GM15510 (cell line): Measurements from ENCODE around the gene RALGAPA2.

Source experiments
- POLR2A ChIP-seq: IDR thresholded peaks from 3 replicates; pipeline ENCODE4 v1.6.1; 2011; ENCODE audit warnings: borderline replicate concordance; ENCODE audit not compliant: insufficient read length; ENCODE audit errors: extremely low read depth

The RALGAPA2 gene

DNA sequence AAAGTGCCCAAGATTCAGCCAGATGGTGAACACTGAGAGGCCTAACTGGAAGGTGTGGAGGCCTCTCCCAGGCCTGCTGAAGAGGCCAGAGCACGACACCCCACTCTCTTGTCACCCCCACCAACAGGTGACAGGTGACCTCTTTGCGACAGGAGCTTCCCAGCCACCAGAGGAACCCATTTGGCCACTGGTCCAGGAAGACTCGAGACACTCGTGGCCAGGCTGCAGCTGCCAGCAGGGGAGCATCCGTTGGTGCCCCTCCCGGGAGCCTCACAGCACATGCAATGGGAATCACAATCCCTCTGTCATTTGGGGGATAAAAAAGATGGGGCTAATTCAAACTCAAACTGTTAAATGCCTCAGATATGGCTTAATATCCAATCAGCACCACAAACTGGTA, 181.2 kb downstream of the RALGAPA2 start:
- no peak for TF ChIP-seq POLR2A

DNA sequence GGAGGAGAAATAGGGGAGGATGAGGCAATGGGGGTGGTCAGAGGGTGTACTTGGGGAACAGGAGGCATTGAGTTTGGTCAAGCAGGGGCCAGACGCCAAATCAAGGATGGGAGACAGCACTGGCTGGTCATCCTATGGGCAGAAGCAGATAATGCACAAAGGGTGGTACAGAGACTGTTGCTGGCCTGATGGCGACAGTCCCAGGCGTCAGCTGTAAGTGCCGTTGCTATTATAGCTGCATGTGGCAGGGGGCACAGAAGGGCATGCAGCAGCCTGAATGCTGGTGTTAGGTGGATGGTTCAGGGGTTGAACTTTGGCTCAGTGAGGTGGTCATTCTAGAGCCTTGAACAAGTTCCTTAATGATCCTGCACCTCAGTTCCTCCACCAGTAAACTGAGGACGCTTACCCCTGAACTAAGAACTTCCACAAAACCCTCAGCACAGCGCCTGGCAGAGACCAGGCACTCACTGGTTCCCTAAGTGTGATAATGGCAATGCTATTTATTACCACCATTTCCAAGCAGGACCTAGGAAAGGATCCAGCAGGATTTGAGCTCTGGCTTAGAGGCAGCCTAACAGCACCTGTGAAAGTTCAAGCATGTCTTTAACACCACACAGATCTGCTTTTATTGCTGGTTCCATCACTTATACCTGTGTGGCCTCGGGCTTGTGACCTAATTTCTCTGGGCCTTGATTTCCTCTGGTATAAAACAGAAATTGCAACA, 181.9 kb downstream of the RALGAPA2 start:
- no peak for TF ChIP-seq POLR2A

DNA sequence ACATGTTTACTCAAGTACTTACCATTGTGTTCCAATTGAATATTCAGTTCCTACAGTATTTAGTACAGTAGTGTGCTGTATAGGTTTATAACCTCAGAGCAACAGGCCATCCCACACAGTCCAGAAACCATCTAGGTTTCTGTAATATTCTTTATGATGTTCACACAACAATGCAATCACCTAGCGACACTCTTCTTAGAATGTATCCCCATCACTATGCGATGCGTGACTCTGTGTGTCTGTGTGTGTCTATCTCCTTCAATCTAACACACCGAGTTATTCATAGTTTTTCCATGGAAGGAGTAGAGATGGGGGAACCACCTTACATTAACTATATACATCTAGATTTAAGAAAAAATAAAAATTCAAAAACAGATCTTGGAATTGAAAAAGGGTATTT, 182.8 kb downstream of the RALGAPA2 start:
- no peak for TF ChIP-seq POLR2A

DNA sequence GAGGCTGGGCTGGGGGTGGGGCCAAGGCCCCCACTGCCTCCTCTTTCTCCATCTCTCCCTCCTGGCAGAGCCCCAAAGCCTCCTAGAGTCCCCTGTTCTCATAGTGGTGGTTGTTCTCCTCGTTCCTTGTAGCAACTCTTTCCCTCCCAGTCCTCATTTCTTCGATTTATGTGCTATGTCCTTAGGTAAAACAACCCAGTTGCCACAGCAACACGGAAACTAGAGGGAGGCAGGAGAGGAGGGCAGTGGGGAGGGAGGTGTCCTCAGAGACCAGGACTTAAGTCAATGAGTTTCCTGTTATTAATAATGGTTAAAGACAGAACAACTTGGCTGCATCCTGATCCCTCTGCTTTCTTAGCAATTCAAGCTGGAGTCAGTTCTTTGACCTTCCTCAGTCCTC, 183.6 kb downstream of the RALGAPA2 start:
- no peak for TF ChIP-seq POLR2A

DNA sequence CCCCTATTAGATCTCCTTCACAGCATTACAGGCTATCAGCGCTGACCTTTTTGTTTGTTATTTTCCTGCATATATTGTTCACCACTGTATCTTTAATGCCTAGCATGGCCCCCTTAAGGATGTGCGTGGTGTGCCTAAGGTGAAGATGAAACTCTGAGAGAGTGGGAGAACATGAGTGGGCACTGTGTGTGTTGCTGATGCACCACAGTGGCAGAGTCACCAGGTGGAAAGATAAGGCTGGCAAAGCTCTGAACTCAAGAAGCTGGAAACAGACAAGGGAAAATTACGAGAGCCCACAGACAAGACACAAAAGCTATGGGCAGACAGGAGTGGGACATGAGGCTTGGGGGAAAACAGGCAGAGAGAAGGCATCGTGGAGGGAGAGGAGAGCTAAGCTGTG, 184.8 kb downstream of the RALGAPA2 start:
- TF ChIP-seq POLR2A: no peak

DNA sequence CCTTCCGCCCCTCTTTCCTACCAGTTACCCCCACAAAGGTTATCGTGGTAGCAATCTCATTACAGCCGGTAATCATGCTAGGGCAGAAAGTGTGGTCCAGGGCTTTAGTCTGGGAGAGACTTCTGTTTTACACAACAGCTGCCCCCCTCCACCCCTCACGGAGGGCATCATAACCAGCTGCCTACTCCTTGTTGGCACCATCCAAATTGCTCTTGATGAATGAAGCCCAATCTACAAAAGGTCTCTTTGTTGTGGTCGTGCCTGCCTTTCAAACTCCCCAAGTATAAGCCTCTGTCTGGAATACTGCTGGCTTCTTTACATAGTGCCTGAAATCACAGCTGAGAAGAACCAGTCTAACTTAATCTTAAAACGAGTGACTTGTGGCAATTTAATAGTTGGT, 186.7 kb downstream of the RALGAPA2 start:
- no peak for TF ChIP-seq POLR2A

DNA sequence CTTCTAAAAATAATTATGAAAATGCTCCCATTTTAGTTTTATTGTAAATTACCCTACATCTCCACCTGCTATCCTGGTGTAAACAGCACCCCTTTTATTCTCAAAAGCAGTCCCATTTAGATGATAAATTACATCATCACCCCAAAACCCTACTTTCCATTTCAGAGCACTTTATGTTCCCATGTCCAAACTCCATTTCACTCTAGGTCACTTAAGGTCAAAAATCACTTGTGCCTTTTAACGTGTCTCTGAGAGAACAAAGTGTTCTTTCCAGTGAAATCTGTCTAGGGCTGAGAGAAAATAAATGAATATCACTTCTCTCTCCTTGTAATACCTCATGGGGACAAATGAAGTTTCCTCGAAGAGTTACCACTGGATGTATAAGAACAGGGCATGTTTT, 187.2 kb downstream of the RALGAPA2 start:
- no peak for TF ChIP-seq POLR2A

DNA sequence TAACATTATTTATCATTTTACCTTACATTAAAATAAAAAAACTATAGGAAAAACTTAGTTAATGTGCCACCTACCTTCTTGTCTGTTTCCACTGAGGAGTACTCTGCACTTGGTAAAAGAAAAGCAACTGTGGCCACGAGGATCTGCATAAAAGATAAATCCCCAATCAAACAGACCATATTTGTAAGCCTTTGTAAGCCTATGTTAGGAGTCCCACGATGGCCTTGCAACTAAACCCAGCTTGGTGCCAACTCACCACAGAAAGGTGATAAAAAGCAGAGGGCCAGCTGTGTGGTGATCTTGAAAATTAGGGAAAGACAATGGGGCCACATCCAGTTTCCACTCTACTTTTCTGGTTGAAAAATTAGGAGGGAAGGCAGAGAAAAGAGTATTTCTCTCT, 187.7 kb downstream of the RALGAPA2 start:
- no peak for TF ChIP-seq POLR2A

DNA sequence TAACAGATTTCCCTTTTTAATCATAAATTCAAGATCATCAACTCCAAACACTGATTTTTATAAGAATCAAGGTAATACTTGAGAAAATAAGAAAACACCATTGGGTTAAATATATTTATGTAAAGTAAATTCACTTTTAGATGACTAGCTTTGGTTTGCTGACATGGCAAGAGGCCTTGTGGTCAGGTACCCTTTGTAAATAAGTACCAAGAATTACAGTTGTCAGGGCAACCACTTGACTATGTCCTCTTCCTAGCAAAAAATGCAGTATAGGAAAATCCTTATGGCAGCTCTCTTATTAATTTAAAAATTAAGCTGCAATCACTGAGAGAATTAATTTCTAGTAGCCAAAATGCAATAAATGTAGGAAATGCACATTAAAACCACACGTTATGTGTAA, 190.7 kb downstream of the RALGAPA2 start:
- TF ChIP-seq POLR2A: no peak

DNA sequence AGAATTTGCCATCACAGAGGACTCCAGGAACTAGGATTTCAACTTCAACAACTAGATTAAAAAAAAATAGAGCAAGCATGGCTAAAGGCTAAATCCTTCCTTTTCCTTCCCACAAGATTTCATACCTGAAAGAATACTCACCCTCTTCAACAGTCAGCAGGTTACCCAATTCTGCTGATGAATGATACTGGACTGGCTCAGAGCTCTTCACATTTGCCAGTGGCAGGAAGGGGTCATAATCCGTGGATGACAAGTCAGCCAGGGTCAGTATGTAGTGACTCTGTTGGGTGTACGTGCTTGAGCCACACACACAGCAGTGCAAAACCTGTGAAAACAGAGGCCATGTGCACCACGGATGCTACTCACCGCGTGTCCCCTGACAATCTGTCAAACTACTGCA, 191.7 kb downstream of the RALGAPA2 start:
- no peak for TF ChIP-seq POLR2A

DNA sequence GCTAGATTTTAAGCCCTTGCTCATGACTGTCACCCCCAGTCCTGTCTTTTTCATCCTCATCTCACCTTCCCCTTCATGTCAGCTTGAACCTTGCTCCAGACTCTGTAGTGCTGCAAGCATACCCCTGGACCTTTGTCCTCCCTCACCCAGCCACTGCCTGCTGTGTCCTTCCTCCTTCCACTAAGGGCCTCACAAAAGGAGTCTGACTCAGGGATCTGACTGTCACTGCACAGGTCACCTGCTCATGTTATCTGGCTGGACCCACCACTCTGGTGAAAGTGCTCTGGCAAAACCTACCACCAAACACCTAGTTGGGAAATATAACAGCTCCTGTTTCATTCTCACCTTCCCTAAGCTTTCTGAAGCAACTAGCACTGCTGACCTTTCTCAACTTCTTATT, 193.2 kb downstream of the RALGAPA2 start:
- TF ChIP-seq POLR2A: no peak

DNA sequence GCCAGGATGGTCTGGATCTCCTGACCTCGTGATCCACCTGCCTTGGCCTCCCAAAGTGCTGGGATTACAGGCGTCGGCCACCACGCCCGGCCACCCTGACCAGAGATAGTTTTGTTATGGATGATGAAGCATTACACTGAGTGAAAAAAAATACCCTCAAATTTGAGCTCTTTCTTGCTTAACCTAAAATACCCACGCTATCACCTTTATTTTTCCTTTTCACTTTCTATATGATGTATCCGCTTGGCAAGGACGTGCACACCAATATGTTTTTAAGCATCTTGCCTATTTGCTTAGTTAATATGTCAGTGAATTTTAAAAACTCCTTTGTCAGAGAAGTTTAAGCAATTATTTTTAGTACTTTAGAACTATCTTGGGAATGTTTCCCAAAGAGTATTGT, 194.2 kb downstream of the RALGAPA2 start:
- no peak for TF ChIP-seq POLR2A

DNA sequence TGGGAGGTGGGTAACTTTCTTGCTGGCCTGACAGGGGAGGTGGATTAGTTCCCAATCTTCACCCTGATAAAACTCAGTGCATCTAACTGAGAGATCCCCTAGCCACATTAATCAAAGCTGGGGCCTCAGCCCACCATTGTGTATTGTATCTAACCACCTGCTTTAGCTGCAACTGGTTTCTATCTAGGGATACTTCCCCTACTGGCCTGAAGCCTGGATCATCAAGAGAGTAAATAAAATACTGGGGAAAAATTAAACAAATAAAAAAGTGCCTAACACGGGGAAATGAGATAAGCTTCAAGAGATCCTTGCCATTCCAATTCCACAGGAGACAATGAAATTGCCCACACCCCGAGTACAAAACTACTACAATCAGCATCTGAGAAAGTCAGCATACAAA, 195.1 kb downstream of the RALGAPA2 start:
- TF ChIP-seq POLR2A: no peak

DNA sequence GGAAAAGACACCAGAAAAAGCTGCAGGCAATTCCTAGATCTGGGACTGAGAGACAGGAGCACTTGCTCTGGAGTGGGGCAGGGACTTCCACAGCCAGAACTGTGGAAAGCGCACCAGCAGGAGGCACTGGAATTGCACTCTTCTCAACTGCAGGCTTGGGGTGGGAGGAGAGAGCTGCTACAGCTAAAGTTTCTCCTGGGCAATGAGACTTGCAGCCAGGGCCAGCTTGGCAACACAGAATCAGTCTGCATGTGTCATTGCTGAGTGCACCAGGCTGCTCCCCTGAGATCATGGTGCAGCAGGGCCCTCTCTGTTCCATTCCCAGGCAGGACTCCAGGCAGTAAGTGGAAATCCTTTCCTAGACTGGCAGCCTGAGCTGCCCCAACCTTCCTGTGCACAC, 198.7 kb downstream of the RALGAPA2 start:
- no peak for TF ChIP-seq POLR2A

DNA sequence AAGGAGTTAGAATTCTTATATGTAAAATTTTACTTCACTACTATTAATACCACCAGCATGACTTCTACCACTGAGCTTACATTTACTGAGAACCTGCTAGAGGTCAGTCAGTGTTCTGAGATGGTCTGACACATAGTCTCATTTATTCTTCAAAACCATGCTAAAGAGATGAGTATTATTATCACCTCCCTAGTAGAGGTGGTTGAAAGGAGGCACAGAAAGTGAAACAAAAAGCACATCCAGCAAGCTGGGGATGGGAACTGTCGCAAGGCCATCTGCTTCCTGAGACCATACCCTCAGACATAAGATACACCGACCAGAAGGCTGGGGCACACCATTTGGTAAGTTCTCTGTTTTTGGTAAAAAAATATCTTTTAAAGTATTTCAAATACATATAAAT, 206.9 kb downstream of the RALGAPA2 start:
- no peak for TF ChIP-seq POLR2A

DNA sequence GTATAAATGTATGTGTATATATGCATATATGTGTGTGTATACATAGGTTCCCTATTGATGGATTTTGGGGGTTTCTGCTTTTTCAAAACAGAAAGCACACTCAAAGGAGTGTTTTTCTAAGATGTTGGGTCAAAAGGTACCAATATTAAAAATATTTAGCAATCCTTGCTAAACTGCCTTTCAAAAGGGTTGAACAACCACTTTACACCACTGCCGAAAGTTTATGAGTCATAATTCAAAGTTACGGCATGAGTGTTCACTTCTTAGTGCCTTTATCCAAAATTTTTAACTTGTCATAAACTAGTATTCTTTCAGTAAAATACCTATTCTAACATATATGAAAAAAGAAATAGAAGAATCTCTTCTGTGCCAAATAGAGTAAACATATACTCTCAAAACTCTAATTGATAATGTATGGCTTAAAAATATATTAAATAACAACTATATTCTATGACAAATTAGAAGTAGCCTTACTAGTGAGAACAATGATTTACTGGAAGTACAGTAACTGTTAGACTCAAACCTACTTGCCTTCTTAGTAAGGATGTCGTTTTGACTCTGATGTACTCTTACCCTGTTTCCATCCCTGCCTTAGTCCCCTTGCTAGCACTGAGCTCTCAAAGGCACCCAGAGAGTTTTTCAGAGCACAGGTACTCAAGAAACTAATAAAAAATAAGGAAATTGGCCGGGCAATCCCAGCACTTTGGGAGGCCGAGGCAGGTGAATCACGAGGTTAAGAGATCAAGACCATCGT, 208.5 kb downstream of the RALGAPA2 start:
- TF ChIP-seq POLR2A: no peak
